Astrocyte of the cerebellum (primary cell): ENCODE results near the gene CDC123.
"Not testable (repeated sequence)": the region's sequence is repeated elsewhere in the genome, so short reads cannot be mapped to it uniquely, and the experiment has no call there.

Experiments used
- DNase-seq: peaks from one replicate; pipeline ENCODE4 v3.0.0-alpha.2; 2011; ENCODE audit warnings: low read depth
- H3K4me3 ChIP-seq: 2 replicates; pipeline ENCODE4 v1.5.1; 2011; ENCODE audit warnings: mild to moderate bottlenecking, low read depth, low read length, moderate library complexity
- CTCF ChIP-seq: IDR thresholded peaks from 2 replicates; pipeline ENCODE4 v1.5.1; 2012; ENCODE audit warnings: low read length, low read depth, moderate library complexity, mild to moderate bottlenecking; ENCODE audit errors: missing control alignments
- in situ Hi-C: cut with HindIII; loops from 2 replicates; pipeline ENCODE4 v1.10.0; 2017; ENCODE audit warnings: low sequenced_read_pairs

Gene CDC123

GRCh38 chr10:12269056-12269455 lies 73.1 kb downstream of the CDC123 start:
- no peak for DNase-seq
- no peak for TF ChIP-seq CTCF
- H3K4me3 ChIP-seq: no peak overlapping the region
- in situ Hi-C loops: no loop called here

- TF ChIP-seq CTCF: no peak
- H3K4me3 ChIP-seq: no peak overlapping the region
- no peak for DNase-seq
- in situ Hi-C loops: no loop called here
These were observed 75.2 kb downstream of the CDC123 start for GRCh38 chr10:12271210-12271540.

- DNase-seq, in situ Hi-C loops, H3K4me3 ChIP-seq: not testable (repeated sequence)
These were observed 81.9 kb downstream of the CDC123 start for GRCh38 chr10:12277862-12278261.

- no peak for DNase-seq
- in situ Hi-C loops: no loop called here
- TF ChIP-seq CTCF: no peak
- no peak overlapping the region for H3K4me3 ChIP-seq
These were observed 83.3 kb downstream of the CDC123 start for GRCh38 chr10:12279281-12279680.

GRCh38 chr10:12287772-12288171 lies 91.8 kb downstream of the CDC123 start:
- no peak for TF ChIP-seq CTCF
- no peak overlapping the region for H3K4me3 ChIP-seq
- DNase-seq: no peak
- in situ Hi-C loops: no loop called here

- in situ Hi-C loops, DNase-seq, H3K4me3 ChIP-seq: not testable (repeated sequence)
These were observed 101.8 kb downstream of the CDC123 start for GRCh38 chr10:12297784-12298183.

GRCh38 chr10:12299222-12299965 lies 103.4 kb downstream of the CDC123 start:
- no peak for DNase-seq
- H3K4me3 ChIP-seq: no peak overlapping the region
- in situ Hi-C loops: no loop called here
- no peak for TF ChIP-seq CTCF
